ENCODE results near the gene SPON1. TPM values are rescaled to one million over a fixed set of nuclear protein-coding genes. Genes with fewer than 3 reads are reported as not detected.

The SPON1 gene
- total RNA-seq, 1 donor from 2014 or later, result 328 TPM

- DNase-seq (ENCODE audit: low spot score), result no peak
Measured at GRCh38 chr11:14184028-14184940, 221.8 kb downstream of the SPON1 start.

- DNase-seq (ENCODE audit: low spot score), result no peak
Measured at GRCh38 chr11:14185461-14185860, 222.9 kb downstream of the SPON1 start.

GRCh38 chr11:14186046-14186775 lies 223.7 kb downstream of the SPON1 start:
- peak; percentile 21 for DNase-seq (ENCODE audit: low spot score)

GRCh38 chr11:14189874-14190273 lies 227.4 kb downstream of the SPON1 start:
- no peak for DNase-seq (ENCODE audit: low spot score)

GRCh38 chr11:14190992-14191778 lies 228.7 kb downstream of the SPON1 start:
- DNase-seq (ENCODE audit: low spot score), result peak; percentile 66

GRCh38 chr11:14193644-14194043 lies 231.1 kb downstream of the SPON1 start:
- DNase-seq (ENCODE audit: low spot score), result no peak

GRCh38 chr11:14202251-14203196 lies 240.0 kb downstream of the SPON1 start:
- DNase-seq (ENCODE audit: low spot score), result peak; percentile 91

- DNase-seq (ENCODE audit: low spot score), result no peak
Measured at GRCh38 chr11:14203321-14203720, 240.8 kb downstream of the SPON1 start.

- no peak for DNase-seq (ENCODE audit: low spot score)
Measured at GRCh38 chr11:14212986-14213385, 250.5 kb downstream of the SPON1 start.

- DNase-seq (ENCODE audit: low spot score), result no peak
Measured at GRCh38 chr11:14218728-14219127, 256.2 kb downstream of the SPON1 start.

- no peak for DNase-seq (ENCODE audit: low spot score)
Measured at GRCh38 chr11:14223636-14224288, 261.2 kb downstream of the SPON1 start.

- no peak for DNase-seq (ENCODE audit: low spot score)
Measured at GRCh38 chr11:14224395-14224794, 261.9 kb downstream of the SPON1 start.

- DNase-seq (ENCODE audit: low spot score), result no peak
Measured at GRCh38 chr11:14225666-14226065, 263.1 kb downstream of the SPON1 start.

- DNase-seq (ENCODE audit: low spot score), result no peak
Measured at GRCh38 chr11:14228356-14228755, 265.8 kb downstream of the SPON1 start.

GRCh38 chr11:14229472-14229871 lies 266.9 kb downstream of the SPON1 start:
- DNase-seq (ENCODE audit: low spot score), result no peak

- no peak for DNase-seq (ENCODE audit: low spot score)
Measured at GRCh38 chr11:14230407-14230806, 267.9 kb downstream of the SPON1 start.

GRCh38 chr11:14232652-14233051 lies 270.1 kb downstream of the SPON1 start:
- no peak for DNase-seq (ENCODE audit: low spot score)

- no peak for DNase-seq (ENCODE audit: low spot score)
Measured at GRCh38 chr11:14234446-14234845, 271.9 kb downstream of the SPON1 start.

- no peak for DNase-seq (ENCODE audit: low spot score)
Measured at GRCh38 chr11:14235701-14236100, 273.2 kb downstream of the SPON1 start.

GRCh38 chr11:14237444-14237961 lies 275.0 kb downstream of the SPON1 start:
- DNase-seq (ENCODE audit: low spot score), result no peak
